Neural crest cell (in vitro differentiated cells): Measurements from ENCODE around the gene SLIT3. TPM values are rescaled to one million over a fixed set of nuclear protein-coding genes. Genes with fewer than 3 reads are reported as not detected.

Experiments used
- DNase-seq: peaks from one replicate; pipeline ENCODE4 v3.0.0; 2021; ENCODE audit warnings: low read depth, mixed read lengths, low spot score
- H3K27ac Mint-ChIP-seq: one replicate; pipeline ENCODE4 v1.8.0; 2021; ENCODE audit warnings: mild to moderate bottlenecking, mixed read lengths; ENCODE audit not compliant: unreplicated experiment
- H3K27me3 Mint-ChIP-seq: 2 replicates; pipeline ENCODE4 v1.8.0; 2021; ENCODE audit warnings: low read depth, mild to moderate bottlenecking, mixed read lengths
- H3K36me3 Mint-ChIP-seq: 2 replicates; pipeline ENCODE4 v1.8.0; 2021; ENCODE audit warnings: low read depth, mild to moderate bottlenecking, mixed read lengths
- H3K4me1 Mint-ChIP-seq: 2 replicates; pipeline ENCODE4 v1.8.0; 2021; ENCODE audit warnings: mixed read lengths
- H3K4me3 Mint-ChIP-seq: one replicate; pipeline ENCODE4 v1.8.0; 2021; ENCODE audit warnings: mild to moderate bottlenecking, mixed read lengths
- H3K9me3 Mint-ChIP-seq: 2 replicates; pipeline ENCODE4 v1.8.0; 2021; ENCODE audit warnings: mixed read lengths
- CTCF ChIP-seq: fragments of 200-600 bp; sonication (generic); conservative IDR thresholded peaks from 2 replicates; pipeline ENCODE4 v1.5.0; 2021; ENCODE audit warnings: antibody characterized with exemption, mild to moderate bottlenecking
- total RNA-seq: library from RNA; stranded (reverse); gene quantifications from 2 replicates; pipeline ENCODE4 v1.2.1, GENCODE V29; 2021

The SLIT3 gene
- total RNA-seq, 1 donor from 2014 or later, result 13.3 TPM

GRCh38 chr5:169151051-169151805 is 149.7 kb downstream of the SLIT3 start:
- H3K4me3 Mint-ChIP-seq, result no peak overlapping the region
- H3K4me1 Mint-ChIP-seq, result peaks cover 13% of the 10 kb centered on the region
- no peak for DNase-seq
- no peaks in the 10 kb centered on the region for H3K9me3 Mint-ChIP-seq
- no peak overlapping the region for H3K27ac Mint-ChIP-seq
- no peaks in the 10 kb centered on the region for H3K27me3 Mint-ChIP-seq
- TF ChIP-seq CTCF, result no peak
- no peaks in the 10 kb centered on the region for H3K36me3 Mint-ChIP-seq

- Mint-ChIP-seq H3K4me1 (peaks cover 9% of the 10 kb centered on the region), H3K27me3 (no peaks in the 10 kb centered on the region), H3K36me3 (no peaks in the 10 kb centered on the region), H3K9me3 (no peaks in the 10 kb centered on the region), H3K27ac (no peak overlapping the region), H3K4me3 (no peak overlapping the region)
- TF ChIP-seq CTCF, result no peak
- no peak for DNase-seq
Measured at GRCh38 chr5:169150108-169150507, 150.8 kb downstream of the SLIT3 start.

DNA sequence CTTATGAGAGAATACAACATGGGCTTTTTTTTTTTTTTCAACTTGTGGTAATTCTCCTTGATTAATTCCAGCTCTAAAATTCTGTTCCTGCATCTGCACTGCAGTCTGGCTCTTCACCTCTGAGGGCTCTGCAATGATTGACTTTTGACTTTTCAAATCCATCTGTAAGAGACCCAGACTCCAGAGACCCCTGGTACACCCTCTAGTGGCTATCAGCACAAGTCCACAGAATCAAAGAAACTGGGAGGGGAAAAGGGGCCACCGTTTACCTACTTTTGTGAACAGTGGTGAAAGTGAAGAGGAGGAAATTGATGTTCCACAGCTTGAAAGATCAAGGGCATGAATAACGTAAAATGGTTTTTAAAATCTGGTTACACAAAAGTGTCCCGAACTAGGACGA is 151.6 kb downstream of the SLIT3 start:
- peaks cover 7% of the 10 kb centered on the region for H3K4me1 Mint-ChIP-seq
- peak; percentile 49 for TF ChIP-seq CTCF
- peak; percentile 4 for DNase-seq

DNA sequence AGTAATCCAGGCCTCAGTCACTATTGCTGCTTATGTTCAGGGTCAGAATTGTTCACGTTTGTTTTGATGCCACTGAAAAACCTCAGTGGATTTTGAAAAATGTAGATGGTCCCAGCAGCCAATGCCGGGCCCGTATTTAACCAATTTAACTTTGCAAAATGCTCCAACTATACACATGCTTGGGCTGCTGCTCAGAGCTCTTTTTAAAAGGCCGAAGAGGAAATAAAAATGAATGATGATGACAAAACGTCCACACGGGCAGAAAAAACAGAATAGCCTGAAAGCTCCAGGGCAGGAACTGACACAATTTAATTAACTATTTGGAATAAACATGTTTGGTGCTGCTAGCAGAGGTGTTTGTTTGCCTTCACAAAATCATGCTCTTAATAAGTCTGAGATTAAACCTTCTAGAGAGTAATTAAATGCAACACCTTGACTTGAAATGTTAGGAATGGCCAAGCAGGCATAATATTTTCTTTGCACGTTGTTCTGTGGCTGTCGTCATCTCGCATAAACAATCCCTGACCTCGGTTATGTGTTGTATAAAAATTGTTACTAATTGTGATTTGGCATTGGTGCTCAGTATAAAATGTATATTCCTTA is 152.7 kb downstream of the SLIT3 start:
- no peak for DNase-seq
- no peaks in the 10 kb centered on the region for H3K36me3 Mint-ChIP-seq
- no peaks in the 10 kb centered on the region for H3K27me3 Mint-ChIP-seq
- H3K4me1 Mint-ChIP-seq, result peaks cover 4% of the 10 kb centered on the region
- no peak for TF ChIP-seq CTCF
- H3K9me3 Mint-ChIP-seq, result no peaks in the 10 kb centered on the region
- no peak overlapping the region for H3K4me3 Mint-ChIP-seq
- no peak overlapping the region for H3K27ac Mint-ChIP-seq

More for the DNA sequence above, 151.6 kb downstream of the SLIT3 start:
- Mint-ChIP-seq H3K9me3 (no peaks in the 10 kb centered on the region), H3K27ac (no peak overlapping the region), H3K27me3 (no peaks in the 10 kb centered on the region), H3K4me3 (no peak overlapping the region), H3K36me3 (no peaks in the 10 kb centered on the region)

DNA sequence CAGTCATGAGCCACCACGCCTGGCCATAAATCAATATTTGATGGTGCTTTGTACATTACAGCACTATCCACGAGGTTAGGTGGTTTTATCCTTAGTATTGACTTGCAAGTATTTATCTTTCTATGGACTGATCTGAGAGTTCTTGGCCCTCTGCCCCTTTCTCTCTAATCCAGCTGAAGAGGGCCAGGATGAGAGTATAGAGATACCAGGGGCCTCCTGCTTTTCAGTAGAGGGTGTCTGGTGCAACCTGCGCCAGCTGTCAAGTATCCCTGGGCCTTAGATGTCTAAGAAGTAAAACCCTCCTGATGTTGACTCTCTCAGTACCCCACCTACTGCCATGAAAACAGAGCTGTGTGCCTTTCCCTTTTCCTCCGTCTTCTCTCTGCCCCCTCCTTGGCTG is 153.4 kb downstream of the SLIT3 start:
- no peak for DNase-seq
- H3K27me3 Mint-ChIP-seq, result no peaks in the 10 kb centered on the region
- H3K4me1 Mint-ChIP-seq, result peaks cover 4% of the 10 kb centered on the region
- H3K27ac Mint-ChIP-seq, result no peak overlapping the region
- no peak overlapping the region for H3K4me3 Mint-ChIP-seq
- no peaks in the 10 kb centered on the region for H3K36me3 Mint-ChIP-seq
- TF ChIP-seq CTCF, result no peak
- H3K9me3 Mint-ChIP-seq, result no peaks in the 10 kb centered on the region
